PC-9 (cell line): Measurements from ENCODE around the gene CEP57.

Experiments
- CTCF ChIP-seq: fragments of 200-600 bp; sonication (generic); conservative IDR thresholded peaks from 2 replicates; pipeline ENCODE4 v1.6.1; 2017; ENCODE audit warnings: mixed run types, antibody characterized with exemption, mild to moderate bottlenecking, moderate library complexity
- EZH2 ChIP-seq: fragments of 200-600 bp; sonication (generic); IDR thresholded peaks from 2 replicates; pipeline ENCODE4 v1.8.0; 2017; ENCODE audit warnings: antibody characterized with exemption, low read depth

DNA sequence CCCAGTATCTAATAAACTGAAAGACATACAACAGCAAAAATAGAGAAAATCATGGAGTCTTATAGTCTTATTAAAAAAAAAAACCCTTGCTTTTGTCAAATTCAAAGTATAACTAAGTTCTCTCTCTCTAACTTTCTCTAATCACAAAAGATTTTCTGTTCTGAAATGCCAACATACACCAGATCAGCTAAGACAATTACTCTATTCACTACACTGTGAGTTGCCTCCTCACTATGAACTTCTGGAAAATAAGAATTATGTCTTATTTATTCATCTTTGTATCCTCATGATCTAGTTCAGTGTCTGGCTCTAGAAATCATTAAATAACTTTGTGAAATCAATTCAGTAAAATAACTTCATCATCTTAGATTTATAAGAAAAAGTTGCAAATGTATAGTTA is 13.4 kb upstream of the CEP57 start:
- TF ChIP-seq CTCF = no peak
- TF ChIP-seq EZH2 = no peak
